ENCODE results near the gene FXYD6. TPM values are rescaled to one million over a fixed set of nuclear protein-coding genes. Genes with fewer than 3 reads are reported as not detected.

Gene FXYD6
- total RNA-seq, 1 donor from 2014 or later, result 45.8 TPM

DNA sequence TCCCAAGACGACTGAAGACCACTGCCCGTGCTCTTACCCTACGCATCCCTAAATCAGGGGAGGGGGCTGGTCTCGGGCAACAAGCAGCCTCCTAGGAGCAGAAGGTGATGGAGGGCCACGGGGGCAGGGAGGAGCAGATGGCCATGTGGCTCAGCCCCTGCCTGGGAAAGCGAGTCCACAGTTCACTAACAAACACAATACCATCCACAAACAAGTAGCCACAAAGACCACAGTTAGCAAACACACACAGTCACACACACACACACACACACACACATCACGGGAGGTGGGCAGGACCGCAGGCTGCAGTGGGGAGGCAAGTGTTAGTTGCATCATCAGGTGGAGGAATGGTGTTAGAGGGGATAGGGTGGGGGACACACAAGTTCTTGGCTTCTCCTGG is 38.7 kb downstream of the FXYD6 start:
- no peak for DNase-seq (ENCODE audit: low read depth)
- H3K27me3 ChIP-seq (ENCODE audit: control insufficient read depth, insufficient read depth, low read length), result no peaks in the 10 kb centered on the region
- TF ChIP-seq, protein P1, sequence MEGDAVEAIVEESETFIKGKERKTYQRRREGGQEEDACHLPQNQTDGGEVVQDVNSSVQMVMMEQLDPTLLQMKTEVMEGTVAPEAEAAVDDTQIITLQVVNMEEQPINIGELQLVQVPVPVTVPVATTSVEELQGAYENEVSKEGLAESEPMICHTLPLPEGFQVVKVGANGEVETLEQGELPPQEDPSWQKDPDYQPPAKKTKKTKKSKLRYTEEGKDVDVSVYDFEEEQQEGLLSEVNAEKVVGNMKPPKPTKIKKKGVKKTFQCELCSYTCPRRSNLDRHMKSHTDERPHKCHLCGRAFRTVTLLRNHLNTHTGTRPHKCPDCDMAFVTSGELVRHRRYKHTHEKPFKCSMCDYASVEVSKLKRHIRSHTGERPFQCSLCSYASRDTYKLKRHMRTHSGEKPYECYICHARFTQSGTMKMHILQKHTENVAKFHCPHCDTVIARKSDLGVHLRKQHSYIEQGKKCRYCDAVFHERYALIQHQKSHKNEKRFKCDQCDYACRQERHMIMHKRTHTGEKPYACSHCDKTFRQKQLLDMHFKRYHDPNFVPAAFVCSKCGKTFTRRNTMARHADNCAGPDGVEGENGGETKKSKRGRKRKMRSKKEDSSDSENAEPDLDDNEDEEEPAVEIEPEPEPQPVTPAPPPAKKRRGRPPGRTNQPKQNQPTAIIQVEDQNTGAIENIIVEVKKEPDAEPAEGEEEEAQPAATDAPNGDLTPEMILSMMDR (IDR thresholded peaks at IDR 0.05; ENCODE audit: insufficient read depth, low read length, poor library complexity, severe bottlenecking), result no peak

DNA sequence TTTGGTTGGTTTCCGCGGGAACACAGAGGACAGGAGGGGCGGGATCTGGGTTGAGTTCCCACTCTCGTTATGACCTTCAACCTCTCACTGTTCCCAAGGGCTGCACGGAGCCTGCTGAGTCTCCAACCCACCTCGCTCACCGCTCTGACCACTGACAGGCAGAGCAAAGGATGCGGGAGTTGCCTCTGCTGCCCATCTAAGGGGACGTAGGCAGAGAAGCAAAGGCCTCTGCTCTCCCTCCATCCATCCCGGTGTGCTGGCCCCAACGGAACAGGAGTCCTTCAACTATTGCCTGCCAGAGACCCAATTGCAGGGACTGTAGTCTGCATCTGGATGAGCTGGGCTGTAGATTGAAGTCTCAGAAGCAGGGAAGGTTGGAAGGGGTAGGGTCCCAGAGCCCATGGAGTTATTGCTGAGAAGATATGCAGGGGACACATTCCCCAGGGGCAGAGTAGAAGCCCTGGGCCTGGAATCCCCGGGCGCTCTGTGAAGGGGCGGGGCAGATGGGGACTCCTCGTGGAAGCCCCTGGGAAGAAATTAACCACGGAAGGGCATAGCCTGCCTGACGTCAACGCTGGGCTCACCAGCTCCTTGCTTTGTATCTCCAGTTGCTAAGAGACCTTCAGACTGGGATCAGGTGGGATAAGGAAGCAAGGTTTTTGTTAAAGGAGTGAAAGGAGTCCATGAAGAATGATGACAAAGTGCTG is 39.2 kb downstream of the FXYD6 start:
- H3K36me3 ChIP-seq (ENCODE audit: control insufficient read depth, insufficient read depth, low read length), result no peaks in the 10 kb centered on the region
- DNase-seq (ENCODE audit: low read depth), result no peak
- TF ChIP-seq, protein P1 (IDR thresholded peaks at IDR 0.05; ENCODE audit: insufficient read depth, low read length, poor library complexity, severe bottlenecking), result no peak
- no peaks in the 10 kb centered on the region for H3K27me3 ChIP-seq (ENCODE audit: control insufficient read depth, insufficient read depth, low read length)
- no peak overlapping the region for H3K4me3 ChIP-seq (ENCODE audit: low read depth, low read length)

More for the DNA sequence above, 38.7 kb downstream of the FXYD6 start:
- H3K36me3 ChIP-seq (ENCODE audit: control insufficient read depth, insufficient read depth, low read length), result no peaks in the 10 kb centered on the region
- H3K4me3 ChIP-seq (ENCODE audit: low read depth, low read length), result no peak overlapping the region

DNA sequence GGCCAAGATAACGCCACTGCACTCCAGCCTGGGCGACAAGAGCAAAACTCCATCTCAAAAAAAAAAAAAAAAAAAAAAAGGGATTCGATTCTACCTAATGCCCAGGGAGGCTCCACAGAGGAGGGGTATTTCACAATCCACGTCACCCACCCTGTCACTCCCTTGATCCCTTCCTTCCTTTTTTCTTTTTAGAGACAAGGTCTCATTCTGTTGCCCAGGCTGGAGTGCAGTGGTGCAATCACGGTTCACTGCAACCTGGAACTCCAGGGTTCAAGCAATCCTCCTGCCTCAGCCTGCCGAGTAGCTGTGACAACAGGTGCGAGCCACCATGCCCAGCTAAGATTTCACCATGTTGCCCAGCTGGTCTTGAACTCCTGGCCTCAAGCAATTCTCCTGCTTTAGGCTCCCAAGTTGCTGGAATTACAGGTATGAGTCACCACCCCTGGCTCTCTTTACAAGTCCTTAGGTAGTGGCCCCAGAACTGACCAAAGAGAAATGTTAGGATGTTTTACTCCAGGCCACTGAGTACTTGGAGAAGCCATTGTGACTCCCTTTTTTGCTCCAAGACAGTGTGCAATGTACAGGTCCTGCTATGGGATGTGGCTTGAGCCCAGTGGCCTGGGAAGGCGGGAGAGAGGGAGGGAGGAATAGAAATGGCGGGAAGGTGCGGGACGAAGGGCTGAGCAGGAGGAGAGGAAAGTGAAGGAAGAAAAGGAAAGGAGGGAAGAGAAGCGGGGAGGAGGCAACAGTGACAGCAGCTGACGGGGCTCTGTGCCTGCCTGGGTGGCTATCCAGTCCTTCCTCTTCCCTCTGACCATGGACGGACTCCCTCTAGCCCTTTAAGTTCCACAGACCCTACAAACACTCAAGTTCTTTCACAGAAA is 40.1 kb downstream of the FXYD6 start:
- Histone ChIP-seq H3K36me3 (ENCODE audit: control insufficient read depth, insufficient read depth, low read length) (no peaks in the 10 kb centered on the region), H3K4me3 (ENCODE audit: low read depth, low read length) (no peak overlapping the region), H3K27me3 (ENCODE audit: control insufficient read depth, insufficient read depth, low read length) (no peaks in the 10 kb centered on the region)
- TF ChIP-seq, protein P1 (IDR thresholded peaks at IDR 0.05; ENCODE audit: insufficient read depth, low read length, poor library complexity, severe bottlenecking), result no peak
- DNase-seq (ENCODE audit: low read depth), result no peak

DNA sequence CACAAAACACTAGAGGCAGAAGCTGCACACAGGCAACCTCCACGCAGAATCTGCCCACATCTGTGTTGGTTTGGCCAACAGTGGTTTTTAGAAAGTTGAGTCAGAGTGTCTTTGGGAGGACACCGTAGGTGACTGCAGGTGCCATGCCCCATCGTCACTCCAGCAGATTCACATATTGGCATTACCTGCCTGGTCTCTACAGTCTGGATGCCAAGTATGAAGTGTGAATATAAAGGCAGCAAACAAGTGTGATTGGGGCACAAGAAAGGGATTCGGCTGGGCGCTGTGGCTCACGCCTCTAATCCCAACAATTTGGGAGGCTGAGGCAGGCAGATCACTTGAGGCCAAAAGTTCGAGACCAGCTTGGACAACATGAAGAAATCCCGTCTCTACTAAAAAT is 40.9 kb downstream of the FXYD6 start:
- Histone ChIP-seq H3K36me3 (ENCODE audit: control insufficient read depth, insufficient read depth, low read length) (no peaks in the 10 kb centered on the region), H3K4me3 (ENCODE audit: low read depth, low read length) (no peak overlapping the region), H3K27me3 (ENCODE audit: control insufficient read depth, insufficient read depth, low read length) (no peaks in the 10 kb centered on the region)
- TF ChIP-seq, protein P1 (IDR thresholded peaks at IDR 0.05; ENCODE audit: insufficient read depth, low read length, poor library complexity, severe bottlenecking), result no peak
- DNase-seq (ENCODE audit: low read depth), result no peak

DNA sequence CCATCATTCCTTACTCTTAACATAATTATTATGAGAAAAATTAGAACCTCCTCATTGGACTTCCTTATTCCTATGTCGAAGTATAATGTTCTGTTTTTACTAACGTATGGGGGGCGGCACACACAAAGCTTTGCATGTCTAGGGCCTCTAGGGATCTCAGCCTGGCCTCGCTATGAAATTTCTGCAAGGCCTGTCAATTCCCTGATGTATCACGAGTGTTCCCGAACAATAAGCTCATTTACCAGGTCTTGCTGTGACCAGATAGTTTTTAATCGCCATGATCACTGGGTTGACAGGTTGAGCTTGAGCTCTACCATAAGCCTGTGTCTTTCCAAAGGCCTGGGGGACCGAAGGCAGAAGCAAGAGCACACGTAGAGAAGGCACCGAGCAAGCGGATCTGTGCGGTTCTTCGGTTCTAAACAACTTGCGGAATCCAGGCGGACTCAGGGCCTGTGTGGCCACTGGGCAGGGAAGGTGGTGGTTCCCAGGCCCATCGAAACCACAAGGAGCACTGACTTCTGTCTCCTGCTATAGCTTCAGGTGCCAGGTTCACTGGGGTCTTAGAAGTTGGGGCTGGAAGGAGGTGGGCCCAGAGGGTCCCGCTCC is 41.5 kb downstream of the FXYD6 start:
- no peak overlapping the region for H3K4me3 ChIP-seq (ENCODE audit: low read depth, low read length)
- TF ChIP-seq, protein P1 (IDR thresholded peaks at IDR 0.05; ENCODE audit: insufficient read depth, low read length, poor library complexity, severe bottlenecking), result no peak
- H3K36me3 ChIP-seq (ENCODE audit: control insufficient read depth, insufficient read depth, low read length), result no peaks in the 10 kb centered on the region
- H3K27me3 ChIP-seq (ENCODE audit: control insufficient read depth, insufficient read depth, low read length), result no peaks in the 10 kb centered on the region
- no peak for DNase-seq (ENCODE audit: low read depth)

Data from kidney epithelial cell (primary cell).